ENCODE results near the gene ZBTB7C.

ZBTB7C gene

DNA sequence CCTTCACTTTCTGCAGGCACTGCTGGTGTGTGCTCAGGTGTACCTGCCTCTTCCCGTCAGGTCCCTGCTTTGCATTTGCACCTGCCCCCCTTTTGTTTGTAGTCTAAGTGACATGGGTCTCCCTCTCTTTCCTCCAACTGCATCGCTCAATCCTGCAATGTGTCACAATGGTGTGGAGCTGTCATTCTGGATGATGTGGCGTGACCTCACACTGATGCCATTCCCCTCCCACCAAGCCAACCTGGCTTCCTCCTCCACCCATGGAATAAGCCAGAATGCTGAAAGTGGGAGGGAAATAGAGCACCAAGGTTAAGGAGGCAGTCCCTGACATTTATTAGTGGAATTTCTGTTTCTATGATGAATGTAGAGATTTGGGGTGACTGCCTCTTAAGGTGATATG, 156.7 kb downstream of the ZBTB7C start:
- no peak for TF ChIP-seq EZH2phosphoT487 (conservative IDR thresholded peaks at IDR 0.05; ENCODE audit: low read length)
- TF ChIP-seq, protein P1, sequence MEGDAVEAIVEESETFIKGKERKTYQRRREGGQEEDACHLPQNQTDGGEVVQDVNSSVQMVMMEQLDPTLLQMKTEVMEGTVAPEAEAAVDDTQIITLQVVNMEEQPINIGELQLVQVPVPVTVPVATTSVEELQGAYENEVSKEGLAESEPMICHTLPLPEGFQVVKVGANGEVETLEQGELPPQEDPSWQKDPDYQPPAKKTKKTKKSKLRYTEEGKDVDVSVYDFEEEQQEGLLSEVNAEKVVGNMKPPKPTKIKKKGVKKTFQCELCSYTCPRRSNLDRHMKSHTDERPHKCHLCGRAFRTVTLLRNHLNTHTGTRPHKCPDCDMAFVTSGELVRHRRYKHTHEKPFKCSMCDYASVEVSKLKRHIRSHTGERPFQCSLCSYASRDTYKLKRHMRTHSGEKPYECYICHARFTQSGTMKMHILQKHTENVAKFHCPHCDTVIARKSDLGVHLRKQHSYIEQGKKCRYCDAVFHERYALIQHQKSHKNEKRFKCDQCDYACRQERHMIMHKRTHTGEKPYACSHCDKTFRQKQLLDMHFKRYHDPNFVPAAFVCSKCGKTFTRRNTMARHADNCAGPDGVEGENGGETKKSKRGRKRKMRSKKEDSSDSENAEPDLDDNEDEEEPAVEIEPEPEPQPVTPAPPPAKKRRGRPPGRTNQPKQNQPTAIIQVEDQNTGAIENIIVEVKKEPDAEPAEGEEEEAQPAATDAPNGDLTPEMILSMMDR (IDR thresholded peaks at IDR 0.05; ENCODE audit: insufficient read depth, low read length, poor library complexity, severe bottlenecking) = no peak
- Histone ChIP-seq H3K4me2 (ENCODE audit: low read depth, low read length, poor library complexity, severe bottlenecking) (no peak overlapping the region), H2AFZ (ENCODE audit: low read depth, low read length, severe bottlenecking) (no peak overlapping the region), H3K9me2 (replicated peaks; ENCODE audit: insufficient read depth, low read length) (no peaks in the 10 kb centered on the region), H3K79me2 (ENCODE audit: insufficient read depth, low read length) (no peaks in the 10 kb centered on the region), H3F3A (ENCODE audit: insufficient read depth) (no peaks in the 10 kb centered on the region), H3K27ac (ENCODE audit: low read depth, low read length) (no peak overlapping the region), H3K9ac (ENCODE audit: low read length) (no peak overlapping the region), H3K4me3 (ENCODE audit: insufficient read depth, low read length, poor library complexity, severe bottlenecking) (no peak overlapping the region), H3K27me3 (ENCODE audit: low read length) (0 out of 2 replicates have a peak, but pooled peaks cover 3% of the 10 kb centered on the region), H3K9me3 (ENCODE audit: insufficient read depth, low read length) (no peaks in the 10 kb centered on the region), H4K20me1 (ENCODE audit: low read depth, low read length) (no peaks in the 10 kb centered on the region), H3K36me3 (ENCODE audit: low read length) (no peaks in the 10 kb centered on the region)

- no peak for TF ChIP-seq EZH2phosphoT487 (conservative IDR thresholded peaks at IDR 0.05; ENCODE audit: low read length)
- TF ChIP-seq, protein P1 (IDR thresholded peaks at IDR 0.05; ENCODE audit: insufficient read depth, low read length, poor library complexity, severe bottlenecking) = no peak
- Histone ChIP-seq H3K4me3 (ENCODE audit: insufficient read depth, low read length, poor library complexity, severe bottlenecking) (no peak overlapping the region), H3K27me3 (ENCODE audit: low read length) (0 out of 2 replicates have a peak, but pooled peaks cover 3% of the 10 kb centered on the region)
Measured at GRCh38 chr18:48250918-48251317, 158.3 kb downstream of the ZBTB7C start.

DNA sequence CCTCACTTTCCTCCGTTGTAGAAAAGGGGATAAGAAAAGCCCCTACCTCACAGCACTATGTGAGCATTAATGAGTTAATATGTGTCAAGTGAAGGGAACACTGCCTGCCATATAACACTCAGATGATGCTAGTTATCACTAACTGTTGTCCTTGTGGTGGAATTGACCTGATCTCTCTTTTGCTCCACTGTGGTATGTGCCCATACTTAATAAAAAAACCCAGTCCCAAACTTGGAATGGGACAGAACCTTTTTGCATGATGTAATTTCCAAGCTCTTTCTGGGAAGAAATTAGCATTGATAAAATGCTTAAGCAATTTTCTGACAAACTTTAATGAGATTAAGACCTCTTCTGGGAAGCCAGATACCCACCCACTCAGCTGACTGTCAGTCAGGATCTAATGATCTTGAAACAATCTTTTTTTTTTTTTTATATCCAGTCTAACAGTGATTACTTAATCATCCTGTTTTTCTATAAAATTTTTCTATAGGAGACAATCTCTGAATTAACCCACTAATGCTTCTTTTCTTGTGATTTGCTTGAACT, 158.7 kb downstream of the ZBTB7C start:
- Histone ChIP-seq H3K27ac (ENCODE audit: low read depth, low read length) (no peak overlapping the region), H4K20me1 (ENCODE audit: low read depth, low read length) (no peaks in the 10 kb centered on the region), H3K4me3 (ENCODE audit: insufficient read depth, low read length, poor library complexity, severe bottlenecking) (no peak overlapping the region), H3K9me2 (replicated peaks; ENCODE audit: insufficient read depth, low read length) (no peaks in the 10 kb centered on the region), H3K4me2 (ENCODE audit: low read depth, low read length, poor library complexity, severe bottlenecking) (no peak overlapping the region), H3K9ac (ENCODE audit: low read length) (no peak overlapping the region), H3K9me3 (ENCODE audit: insufficient read depth, low read length) (no peaks in the 10 kb centered on the region), H3K36me3 (ENCODE audit: low read length) (no peaks in the 10 kb centered on the region), H3F3A (ENCODE audit: insufficient read depth) (no peaks in the 10 kb centered on the region), H3K79me2 (ENCODE audit: insufficient read depth, low read length) (no peaks in the 10 kb centered on the region), H2AFZ (ENCODE audit: low read depth, low read length, severe bottlenecking) (no peak overlapping the region), H3K27me3 (ENCODE audit: low read length) (0 out of 2 replicates have a peak, but pooled peaks cover 3% of the 10 kb centered on the region)
- TF ChIP-seq, protein P1 (IDR thresholded peaks at IDR 0.05; ENCODE audit: insufficient read depth, low read length, poor library complexity, severe bottlenecking) = no peak
- no peak for TF ChIP-seq EZH2phosphoT487 (conservative IDR thresholded peaks at IDR 0.05; ENCODE audit: low read length)

More at GRCh38 chr18:48250918-48251317, 158.3 kb downstream of the ZBTB7C start:
- H3K9ac ChIP-seq (ENCODE audit: low read length) = no peak overlapping the region
- H3K9me3 ChIP-seq (ENCODE audit: insufficient read depth, low read length) = no peaks in the 10 kb centered on the region
- H3K79me2 ChIP-seq (ENCODE audit: insufficient read depth, low read length) = no peaks in the 10 kb centered on the region
- no peak overlapping the region for H3K27ac ChIP-seq (ENCODE audit: low read depth, low read length)
- H3K4me2 ChIP-seq (ENCODE audit: low read depth, low read length, poor library complexity, severe bottlenecking) = no peak overlapping the region
- no peaks in the 10 kb centered on the region for H4K20me1 ChIP-seq (ENCODE audit: low read depth, low read length)
- H3K9me2 ChIP-seq (replicated peaks; ENCODE audit: insufficient read depth, low read length) = no peaks in the 10 kb centered on the region
- H3F3A ChIP-seq (ENCODE audit: insufficient read depth) = no peaks in the 10 kb centered on the region
- H3K36me3 ChIP-seq (ENCODE audit: low read length) = no peaks in the 10 kb centered on the region
- no peak overlapping the region for H2AFZ ChIP-seq (ENCODE audit: low read depth, low read length, severe bottlenecking)

Data from SU-DHL-6 (cell line).